ENCODE measurements around the gene F12. TPM values are rescaled to one million over a fixed set of nuclear protein-coding genes. Genes with fewer than 3 reads are reported as not detected.

Gene F12
- total RNA-seq, 2 donors from 2014 or later, result 0.95 to 2.9 TPM

GRCh38 chr5:177372034-177372896, 37.1 kb downstream of the F12 start:
- H3K36me3 Mint-ChIP-seq (ENCODE audit: low read depth), result no peaks in the 10 kb centered on the region
- peak overlapping the region; percentile 69 for H3K4me3 Mint-ChIP-seq
- Histone ChIP-seq H3K27ac (ENCODE audit: low read depth, low read length) (no peak overlapping the region), H3K9me3 (ENCODE audit: control insufficient read depth, low read length) (no peaks in the 10 kb centered on the region), H3K4me3 (ENCODE audit: low read length) (no peak overlapping the region), H3K4me1 (ENCODE audit: control insufficient read depth, insufficient read depth, low read length) (no peaks in the 10 kb centered on the region), H3K36me3 (ENCODE audit: control insufficient read depth, insufficient read depth, low read length) (no peaks in the 10 kb centered on the region), H3K27me3 (ENCODE audit: control insufficient read depth, insufficient read depth, low read length, poor library complexity, severe bottlenecking) (no peaks in the 10 kb centered on the region), H3K9ac (ENCODE audit: extremely low read depth, low read length, poor library complexity, severe bottlenecking) (no peak overlapping the region)
- DNase-seq, result peak; percentile 43
- no peak for TF ChIP-seq CTCF (conservative IDR thresholded peaks at IDR 0.05)
- WGBS, 2 experiments (ENCODE audit: insufficient coverage in 1 of 2, insufficient read length in 1 of 2), result 93 to 94% methylated on average over 8 to 12 of the region's 12 CpGs
- no peak overlapping the region for H3K27ac Mint-ChIP-seq
- H3K4me1 Mint-ChIP-seq, result peaks cover 13% of the 10 kb centered on the region
- H3K9me3 Mint-ChIP-seq, result no peaks in the 10 kb centered on the region
- H3K27me3 Mint-ChIP-seq (ENCODE audit: insufficient read depth), result peaks cover 16% of the 10 kb centered on the region

- Mint-ChIP-seq H3K4me3 (peak overlapping the region; percentile 69), H3K27me3 (ENCODE audit: insufficient read depth) (peaks cover 21% of the 10 kb centered on the region), H3K4me1 (peaks cover 16% of the 10 kb centered on the region), H3K36me3 (ENCODE audit: low read depth) (no peaks in the 10 kb centered on the region), H3K27ac (peak overlapping the region; percentile 64), H3K9me3 (no peaks in the 10 kb centered on the region)
- H3K9ac ChIP-seq (ENCODE audit: extremely low read depth, low read length, poor library complexity, severe bottlenecking), result peak overlapping the region; percentile 30
- H3K4me3 ChIP-seq (ENCODE audit: low read length), result peak overlapping the region; percentile 84
- H3K27ac ChIP-seq (ENCODE audit: low read depth, low read length), result no peak overlapping the region
- H3K9me3 ChIP-seq (ENCODE audit: control insufficient read depth, low read length), result no peaks in the 10 kb centered on the region
- no peaks in the 10 kb centered on the region for H3K27me3 ChIP-seq (ENCODE audit: control insufficient read depth, insufficient read depth, low read length, poor library complexity, severe bottlenecking)
- no peak for DNase-seq
- WGBS, 2 experiments (ENCODE audit: insufficient coverage in 1 of 2, insufficient read length in 1 of 2), result 51 to 60% methylated on average over 14 to 25 of the region's 26 CpGs
- TF ChIP-seq CTCF (conservative IDR thresholded peaks at IDR 0.05), result no peak
- no peaks in the 10 kb centered on the region for H3K4me1 ChIP-seq (ENCODE audit: control insufficient read depth, insufficient read depth, low read length)
- H3K36me3 ChIP-seq (ENCODE audit: control insufficient read depth, insufficient read depth, low read length), result no peaks in the 10 kb centered on the region
These were observed 38.0 kb downstream of the F12 start for GRCh38 chr5:177371120-177372033.

GRCh38 chr5:177370488-177371119, 38.8 kb downstream of the F12 start:
- WGBS, 2 experiments (ENCODE audit: insufficient coverage in 1 of 2, insufficient read length in 1 of 2), result 9 to 50% methylated on average over 4 to 36 of the region's 42 CpGs
- H3K27ac Mint-ChIP-seq, result peak overlapping the region; percentile 52
- no peak overlapping the region for H3K4me3 ChIP-seq (ENCODE audit: low read length)

More at GRCh38 chr5:177370488-177371119, 38.8 kb downstream of the F12 start:
- H3K4me3 Mint-ChIP-seq, result peak overlapping the region; percentile 69
- H3K27ac ChIP-seq (ENCODE audit: low read depth, low read length), result no peak overlapping the region
- peaks cover 21% of the 10 kb centered on the region for H3K27me3 Mint-ChIP-seq (ENCODE audit: insufficient read depth)
- H3K9me3 Mint-ChIP-seq, result no peaks in the 10 kb centered on the region
- H3K36me3 ChIP-seq (ENCODE audit: control insufficient read depth, insufficient read depth, low read length), result no peaks in the 10 kb centered on the region
- H3K9ac ChIP-seq (ENCODE audit: extremely low read depth, low read length, poor library complexity, severe bottlenecking), result no peak overlapping the region
- H3K9me3 ChIP-seq (ENCODE audit: control insufficient read depth, low read length), result no peaks in the 10 kb centered on the region
- H3K4me1 ChIP-seq (ENCODE audit: control insufficient read depth, insufficient read depth, low read length), result peaks cover 6% of the 10 kb centered on the region
- H3K4me1 Mint-ChIP-seq, result peaks cover 20% of the 10 kb centered on the region
- peak; percentile 72 for TF ChIP-seq CTCF (conservative IDR thresholded peaks at IDR 0.05)
- no peaks in the 10 kb centered on the region for H3K27me3 ChIP-seq (ENCODE audit: control insufficient read depth, insufficient read depth, low read length, poor library complexity, severe bottlenecking)
- DNase-seq, result peak; percentile 100
- no peaks in the 10 kb centered on the region for H3K36me3 Mint-ChIP-seq (ENCODE audit: low read depth)
